ENCODE results near the gene RBL2. TPM values are rescaled to one million over a fixed set of nuclear protein-coding genes. Genes with fewer than 3 reads are reported as not detected.

RBL2 gene
- total and polyA plus RNA-seq, 9 of the 15 experiments (the other 6 are each of a cell fraction or from before 2014, with no cell fraction given): 7.8 to 76.3 (median 28.5) TPM

DNA sequence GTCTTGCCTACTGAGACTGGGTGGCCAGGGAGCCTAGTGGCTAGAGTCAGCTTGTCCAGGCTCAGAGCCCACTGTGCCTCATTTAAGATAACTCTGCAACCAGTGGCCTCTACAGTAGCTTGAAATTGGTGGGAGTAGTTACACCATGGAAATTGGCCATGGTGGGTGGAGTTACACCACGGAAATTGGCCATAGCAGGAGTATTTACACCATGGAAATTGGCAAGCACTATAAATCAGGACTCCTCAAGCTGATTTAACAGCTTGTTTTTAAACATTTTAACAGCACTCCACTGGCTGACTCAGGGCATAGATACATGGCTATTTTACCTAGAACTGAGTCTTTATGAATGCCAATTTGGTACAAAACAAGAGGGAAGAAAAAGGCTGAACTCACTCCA, 96.5 kb downstream of the RBL2 start:
- ChIA-PET POLR2A (no interaction called here), CTCF (ENCODE audit: low intra/inter-chr PET ratio) (no interaction called here)
- no peak for DNase-seq (ENCODE audit: extremely low read depth in 1 of 4, low spot score in 3 of 4)
- H3K27ac ChIP-seq (ENCODE audit: extremely low read depth, low read depth, low read length): no peak overlapping the region
- ATAC-seq: 0 out of 3 replicates have a peak, but pooled peaks have one; percentile 23
- no peaks in the 10 kb centered on the region for H3K4me1 ChIP-seq (replicated peaks in 1 of 2; ENCODE audit: control insufficient read depth in 2 of 2, insufficient read depth in 2 of 2, low read length in 2 of 2)
- FAIRE-seq: no peak
- no peaks in the 10 kb centered on the region for H3K9me3 ChIP-seq (replicated peaks; ENCODE audit: control insufficient read depth, insufficient read depth, low read depth, low read length)
- BruUV-seq (replicated peaks): no TSS peak
- H3K79me2 ChIP-seq (ENCODE audit: control insufficient read depth, insufficient read depth, low read length): no peaks in the 10 kb centered on the region
- no peak overlapping the region for H3K4me2 ChIP-seq (ENCODE audit: insufficient read depth, low read length)
- H3K9me1 ChIP-seq (ENCODE audit: control insufficient read depth, insufficient read depth, low read length): no peaks in the 10 kb centered on the region
- WGBS (ENCODE audit: insufficient coverage, low coverage, missing lambda C conversion rate): 0% methylated on average over 1 of the region's 1 CpG
- no peak overlapping the region for H3K9ac ChIP-seq (ENCODE audit: insufficient read depth in 1 of 2, low read depth in 2 of 2, low read length in 2 of 2)
- peaks cover 23 to 37% of the 10 kb centered on the region in 2 experiments; a peak in 3 of 5 replicates for H3K27me3 ChIP-seq (ENCODE audit: control insufficient read depth in 2 of 2, insufficient read depth in 2 of 2, low read length in 2 of 2)
- no peak overlapping the region for H3K4me3 ChIP-seq
- H4K20me1 ChIP-seq (replicated peaks; ENCODE audit: control insufficient read depth, insufficient read depth, low read length): no peaks in the 10 kb centered on the region
- in situ Hi-C loops (cut with MboI) (no loop called here), intact Hi-C loops (cut with micrococcal nuclease) (no loop called here)
- H2AFZ ChIP-seq (ENCODE audit: low read depth, low read length): no peak overlapping the region
- TF ChIP-seq ZZZ3 (IDR thresholded peaks at IDR 0.05) (no peak), PRPF4 (IDR thresholded peaks at IDR 0.05; ENCODE audit: insufficient read depth, low read depth, low read length, poor library complexity, severe bottlenecking) (no peak), KAT8 (IDR thresholded peaks at IDR 0.05; ENCODE audit: low read depth) (no peak), RBBP5 (IDR thresholded peaks at IDR 0.05; ENCODE audit: borderline replicate concordance, insufficient read depth, low read length, poor library complexity, severe bottlenecking) (no peak), ZNF584 (CRISPR knock-in tag; IDR thresholded peaks at IDR 0.05; ENCODE audit: low read depth) (no peak)
- TF ChIP-seq, protein P1, sequence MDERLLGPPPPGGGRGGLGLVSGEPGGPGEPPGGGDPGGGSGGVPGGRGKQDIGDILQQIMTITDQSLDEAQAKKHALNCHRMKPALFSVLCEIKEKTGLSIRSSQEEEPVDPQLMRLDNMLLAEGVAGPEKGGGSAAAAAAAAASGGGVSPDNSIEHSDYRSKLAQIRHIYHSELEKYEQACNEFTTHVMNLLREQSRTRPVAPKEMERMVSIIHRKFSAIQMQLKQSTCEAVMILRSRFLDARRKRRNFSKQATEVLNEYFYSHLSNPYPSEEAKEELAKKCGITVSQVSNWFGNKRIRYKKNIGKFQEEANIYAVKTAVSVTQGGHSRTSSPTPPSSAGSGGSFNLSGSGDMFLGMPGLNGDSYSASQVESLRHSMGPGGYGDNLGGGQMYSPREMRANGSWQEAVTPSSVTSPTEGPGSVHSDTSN (CRISPR knock-in tag; IDR thresholded peaks at IDR 0.05; ENCODE audit: low read depth): no peak
- TF ChIP-seq, protein P1 (tag; conservative IDR thresholded peaks at IDR 0.05; ENCODE audit: low read depth): no peak
- no peaks in the 10 kb centered on the region for H3K36me3 ChIP-seq (ENCODE audit: control insufficient read depth, insufficient read depth, low read length)
